SHP77 (cell line): ENCODE measurements around the gene ERI3.
"Not testable (repeated sequence)": the region's sequence is repeated elsewhere in the genome, so short reads cannot be mapped to it uniquely, and the experiment has no call there.

Experiments
- DNase-seq, 2 experiments: peaks; one replicate each; lab custom pipeline; 2025; lab: John Stamatoyannopoulos, UW

Gene ERI3

GRCh38 chr1:44212355-44213221, 142.5 kb downstream of the ERI3 start:
- no peak for DNase-seq

- no peak for DNase-seq
Observed at GRCh38 chr1:44210595-44210994, 144.5 kb downstream of the ERI3 start.

- no peak for DNase-seq
Observed at GRCh38 chr1:44208226-44208625, 146.8 kb downstream of the ERI3 start.

- not testable (repeated sequence) for DNase-seq
Observed at GRCh38 chr1:44206545-44206944, 148.5 kb downstream of the ERI3 start.

- DNase-seq = no peak
Observed at GRCh38 chr1:44200336-44200735, 154.7 kb downstream of the ERI3 start.

- no peak for DNase-seq
Observed at GRCh38 chr1:44174630-44175029, 180.4 kb downstream of the ERI3 start.
